ENCODE measurements around the gene OSBPL2.

DNA sequence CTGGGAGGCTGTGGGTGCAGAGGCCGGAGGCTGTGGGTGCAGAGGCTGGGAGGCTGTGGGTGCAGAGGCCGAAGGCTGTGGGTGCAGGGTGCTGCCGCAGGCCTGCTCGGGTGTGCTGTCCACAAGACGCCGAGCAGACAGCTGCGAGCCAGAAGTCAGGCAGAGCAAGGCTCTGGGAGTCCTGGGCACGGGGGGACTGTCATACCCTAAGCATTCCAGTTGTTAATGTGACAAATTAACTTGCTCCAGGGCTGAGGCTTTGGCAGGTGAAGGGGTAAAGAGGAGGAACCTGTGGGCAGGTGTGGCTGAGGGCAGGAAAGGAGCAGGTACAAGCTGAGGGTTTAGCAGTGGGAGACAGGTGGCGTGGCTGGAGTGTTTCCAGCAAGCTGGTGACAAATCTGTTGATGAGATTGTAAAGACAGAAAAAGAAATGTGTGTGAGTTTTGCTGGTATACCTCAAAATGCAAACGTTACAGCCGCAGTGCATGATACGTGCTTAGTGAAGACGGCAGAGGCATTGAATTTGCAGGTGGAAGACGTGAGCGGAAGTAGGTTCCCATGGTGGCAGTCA lies 50.3 kb downstream of the OSBPL2 start:
- no peak for TF ChIP-seq TCF12 (IDR thresholded peaks at IDR 0.05; ENCODE audit: low read depth)
- no peak for TF ChIP-seq TEAD4 (IDR thresholded peaks at IDR 0.05)
- no peak for TF ChIP-seq TAF1 (IDR thresholded peaks at IDR 0.05; ENCODE audit: low read depth)
- TF ChIP-seq FOXM1 (IDR thresholded peaks at IDR 0.05; ENCODE audit: borderline replicate concordance, low read depth), result no peak
- TF ChIP-seq, protein P1, sequence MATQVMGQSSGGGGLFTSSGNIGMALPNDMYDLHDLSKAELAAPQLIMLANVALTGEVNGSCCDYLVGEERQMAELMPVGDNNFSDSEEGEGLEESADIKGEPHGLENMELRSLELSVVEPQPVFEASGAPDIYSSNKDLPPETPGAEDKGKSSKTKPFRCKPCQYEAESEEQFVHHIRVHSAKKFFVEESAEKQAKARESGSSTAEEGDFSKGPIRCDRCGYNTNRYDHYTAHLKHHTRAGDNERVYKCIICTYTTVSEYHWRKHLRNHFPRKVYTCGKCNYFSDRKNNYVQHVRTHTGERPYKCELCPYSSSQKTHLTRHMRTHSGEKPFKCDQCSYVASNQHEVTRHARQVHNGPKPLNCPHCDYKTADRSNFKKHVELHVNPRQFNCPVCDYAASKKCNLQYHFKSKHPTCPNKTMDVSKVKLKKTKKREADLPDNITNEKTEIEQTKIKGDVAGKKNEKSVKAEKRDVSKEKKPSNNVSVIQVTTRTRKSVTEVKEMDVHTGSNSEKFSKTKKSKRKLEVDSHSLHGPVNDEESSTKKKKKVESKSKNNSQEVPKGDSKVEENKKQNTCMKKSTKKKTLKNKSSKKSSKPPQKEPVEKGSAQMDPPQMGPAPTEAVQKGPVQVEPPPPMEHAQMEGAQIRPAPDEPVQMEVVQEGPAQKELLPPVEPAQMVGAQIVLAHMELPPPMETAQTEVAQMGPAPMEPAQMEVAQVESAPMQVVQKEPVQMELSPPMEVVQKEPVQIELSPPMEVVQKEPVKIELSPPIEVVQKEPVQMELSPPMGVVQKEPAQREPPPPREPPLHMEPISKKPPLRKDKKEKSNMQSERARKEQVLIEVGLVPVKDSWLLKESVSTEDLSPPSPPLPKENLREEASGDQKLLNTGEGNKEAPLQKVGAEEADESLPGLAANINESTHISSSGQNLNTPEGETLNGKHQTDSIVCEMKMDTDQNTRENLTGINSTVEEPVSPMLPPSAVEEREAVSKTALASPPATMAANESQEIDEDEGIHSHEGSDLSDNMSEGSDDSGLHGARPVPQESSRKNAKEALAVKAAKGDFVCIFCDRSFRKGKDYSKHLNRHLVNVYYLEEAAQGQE (IDR thresholded peaks at IDR 0.05; ENCODE audit: low read depth), result no peak
- no peak for TF ChIP-seq EGR1 (IDR thresholded peaks at IDR 0.05)
- no peak for TF ChIP-seq CEBPB (IDR thresholded peaks at IDR 0.05)
- no peak for TF ChIP-seq CREB1 (IDR thresholded peaks at IDR 0.05; ENCODE audit: low read depth)
- no peak for TF ChIP-seq MAX (IDR thresholded peaks at IDR 0.05)
- TF ChIP-seq RAD21 (IDR thresholded peaks at IDR 0.05; ENCODE audit: low read depth), result no peak
- no peak for TF ChIP-seq USF1 (IDR thresholded peaks at IDR 0.05)
- TF ChIP-seq EP300 (IDR thresholded peaks at IDR 0.05; ENCODE audit: borderline replicate concordance), result no peak

All from Ishikawa (cell line).